HEK293 (cell line): ENCODE data around the gene TRDMT1.

Source experiments
- CTCF ChIA-PET: fragments of 350-600 bp; formaldehyde crosslinking; extraction: SDS; loops from one replicate; lab custom pipeline; 2021; ENCODE audit warnings: antibody characterized with exemption; lab: Yijun Ruan, JAX
- POLR2A ChIA-PET: fragments of 300-600 bp; formaldehyde crosslinking; extraction: SDS; loops from one replicate; lab custom pipeline; 2020; ENCODE audit warnings: antibody characterized with exemption, inconsistent platforms; lab: Yijun Ruan, JAX
- H3K27ac ChIP-seq: fragments of 200-500 bp; sonication (Bioruptor generic); 2 replicates; pipeline ENCODE4 v1.5.1; 2014; ENCODE audit warnings: low read depth, low read length, control low read depth, inconsistent platforms; ENCODE audit errors: extremely low read depth
- H3K36me3 ChIP-seq, 2 experiments: fragments of 200-500 bp in 1 of 2; sonication (Bioruptor generic) in 1 of 2; 1 replicate in 1 of 2; 2 replicates in 1 of 2; pipeline ENCODE4 v1.5.1; 2014 to 2017; ENCODE audit warnings: inconsistent platforms in 2 of 2, low read length in 2 of 2; ENCODE audit not compliant: control insufficient read depth in 2 of 2, insufficient read depth in 1 of 2
- H3K4me1 ChIP-seq: fragments of 200-500 bp; sonication (Bioruptor generic); 2 replicates; pipeline ENCODE4 v1.5.1; 2014; ENCODE audit warnings: mild to moderate bottlenecking, low read length, inconsistent platforms; ENCODE audit not compliant: control insufficient read depth, insufficient read depth
- H3K4me3 ChIP-seq: 2 replicates; pipeline ENCODE4 v1.5.1; 2011; ENCODE audit warnings: low read depth, mild to moderate bottlenecking, control low read depth, low read length, moderate library complexity
- H3K9me3 ChIP-seq: fragments of 200-500 bp; sonication (Bioruptor generic); 2 replicates; pipeline ENCODE4 v1.5.1; 2014; ENCODE audit warnings: low read depth, low read length, inconsistent platforms; ENCODE audit not compliant: control insufficient read depth, insufficient read depth
- ZBTB21 ChIP-seq: fragments of 450-650 bp; formaldehyde crosslinking; IDR thresholded peaks from 2 replicates; pipeline ENCODE4 v1.5.1; 2017; ENCODE audit warnings: missing biosample characterization, missing genetic modification characterization
- ZNF114 ChIP-seq: fragments of 450-650 bp; formaldehyde crosslinking; IDR thresholded peaks from 2 replicates; pipeline ENCODE4 v1.5.0; 2017; ENCODE audit warnings: missing biosample characterization, missing genetic modification characterization
- ZNF132 ChIP-seq: fragments of 450-650 bp; formaldehyde crosslinking; IDR thresholded peaks from 2 replicates; pipeline ENCODE4 v1.5.1; 2017; ENCODE audit warnings: missing biosample characterization, missing genetic modification characterization, borderline replicate concordance
- ZNF146 ChIP-seq: fragments of 450-650 bp; formaldehyde crosslinking; IDR thresholded peaks from 2 replicates; pipeline ENCODE4 v1.5.1; 2016; ENCODE audit warnings: missing biosample characterization, missing genetic modification characterization
- ZNF155 ChIP-seq: fragments of 450-650 bp; formaldehyde crosslinking; IDR thresholded peaks from 2 replicates; pipeline ENCODE4 v1.5.1; 2016; ENCODE audit warnings: missing biosample characterization, missing genetic modification characterization
- ZNF394 ChIP-seq: fragments of 450-650 bp; formaldehyde crosslinking; IDR thresholded peaks from 2 replicates; pipeline ENCODE4 v1.5.1; 2016; ENCODE audit warnings: missing biosample characterization, missing genetic modification characterization, mild to moderate bottlenecking, moderate library complexity, borderline replicate concordance
- ZNF416 ChIP-seq: fragments of 450-650 bp; formaldehyde crosslinking; IDR thresholded peaks from 2 replicates; pipeline ENCODE4 v1.5.1; 2016; ENCODE audit warnings: missing biosample characterization, missing genetic modification characterization
- ZNF513 ChIP-seq: fragments of 450-650 bp; IDR thresholded peaks from 2 replicates; pipeline ENCODE4 v1.5.1; 2018; ENCODE audit warnings: missing biosample characterization, missing genetic modification characterization
- TF ChIP-seq, protein P1 (sequence below): fragments of 450-650 bp; formaldehyde crosslinking; IDR thresholded peaks from 2 replicates; pipeline ENCODE4 v1.5.1; 2016; ENCODE audit warnings: missing biosample characterization, missing genetic modification characterization
- TF ChIP-seq, protein P2 (sequence below): fragments of 450-650 bp; formaldehyde crosslinking; conservative IDR thresholded peaks from 2 replicates; pipeline ENCODE4 v1.5.1; 2016; ENCODE audit warnings: low read depth, missing biosample characterization, missing genetic modification characterization
- TF ChIP-seq, protein P3 (sequence below): IDR thresholded peaks from 2 replicates; pipeline ENCODE4 v1.6.1; 2011; ENCODE audit warnings: mild to moderate bottlenecking, low read depth, low read length, borderline replicate concordance

The TRDMT1 gene

GRCh38 chr10:17101910-17102266, 99.6 kb downstream of the TRDMT1 start:
- ChIA-PET POLR2A (no interaction called here), CTCF (no interaction called here)
- Histone ChIP-seq H3K36me3 (no peaks in the 10 kb centered on the region), H3K4me3 (no peak overlapping the region), H3K27ac (no peak overlapping the region), H3K9me3 (no peaks in the 10 kb centered on the region), H3K4me1 (peaks cover 4% of the 10 kb centered on the region; the same call in 1 of the 2 replicates)
- TF ChIP-seq ZNF394 (tag by site-specific recombination): peak; percentile 47; the same call in 1 of the 2 replicates
- no peak for TF ChIP-seq ZNF155 (tag by site-specific recombination)
- TF ChIP-seq, protein P1, sequence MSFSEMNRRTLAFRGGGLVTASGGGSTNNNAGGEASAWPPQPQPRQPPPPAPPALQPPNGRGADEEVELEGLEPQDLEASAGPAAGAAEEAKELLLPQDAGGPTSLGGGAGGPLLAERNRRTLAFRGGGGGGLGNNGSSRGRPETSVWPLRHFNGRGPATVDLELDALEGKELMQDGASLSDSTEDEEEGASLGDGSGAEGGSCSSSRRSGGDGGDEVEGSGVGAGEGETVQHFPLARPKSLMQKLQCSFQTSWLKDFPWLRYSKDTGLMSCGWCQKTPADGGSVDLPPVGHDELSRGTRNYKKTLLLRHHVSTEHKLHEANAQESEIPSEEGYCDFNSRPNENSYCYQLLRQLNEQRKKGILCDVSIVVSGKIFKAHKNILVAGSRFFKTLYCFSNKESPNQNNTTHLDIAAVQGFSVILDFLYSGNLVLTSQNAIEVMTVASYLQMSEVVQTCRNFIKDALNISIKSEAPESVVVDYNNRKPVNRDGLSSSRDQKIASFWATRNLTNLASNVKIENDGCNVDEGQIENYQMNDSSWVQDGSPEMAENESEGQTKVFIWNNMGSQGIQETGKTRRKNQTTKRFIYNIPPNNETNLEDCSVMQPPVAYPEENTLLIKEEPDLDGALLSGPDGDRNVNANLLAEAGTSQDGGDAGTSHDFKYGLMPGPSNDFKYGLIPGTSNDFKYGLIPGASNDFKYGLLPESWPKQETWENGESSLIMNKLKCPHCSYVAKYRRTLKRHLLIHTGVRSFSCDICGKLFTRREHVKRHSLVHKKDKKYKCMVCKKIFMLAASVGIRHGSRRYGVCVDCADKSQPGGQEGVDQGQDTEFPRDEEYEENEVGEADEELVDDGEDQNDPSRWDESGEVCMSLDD (tag by site-specific recombination): no peak
- no peak for TF ChIP-seq ZBTB21 (tag by site-specific recombination)
- TF ChIP-seq ZNF114 (tag by site-specific recombination): no peak
- TF ChIP-seq, protein P2, sequence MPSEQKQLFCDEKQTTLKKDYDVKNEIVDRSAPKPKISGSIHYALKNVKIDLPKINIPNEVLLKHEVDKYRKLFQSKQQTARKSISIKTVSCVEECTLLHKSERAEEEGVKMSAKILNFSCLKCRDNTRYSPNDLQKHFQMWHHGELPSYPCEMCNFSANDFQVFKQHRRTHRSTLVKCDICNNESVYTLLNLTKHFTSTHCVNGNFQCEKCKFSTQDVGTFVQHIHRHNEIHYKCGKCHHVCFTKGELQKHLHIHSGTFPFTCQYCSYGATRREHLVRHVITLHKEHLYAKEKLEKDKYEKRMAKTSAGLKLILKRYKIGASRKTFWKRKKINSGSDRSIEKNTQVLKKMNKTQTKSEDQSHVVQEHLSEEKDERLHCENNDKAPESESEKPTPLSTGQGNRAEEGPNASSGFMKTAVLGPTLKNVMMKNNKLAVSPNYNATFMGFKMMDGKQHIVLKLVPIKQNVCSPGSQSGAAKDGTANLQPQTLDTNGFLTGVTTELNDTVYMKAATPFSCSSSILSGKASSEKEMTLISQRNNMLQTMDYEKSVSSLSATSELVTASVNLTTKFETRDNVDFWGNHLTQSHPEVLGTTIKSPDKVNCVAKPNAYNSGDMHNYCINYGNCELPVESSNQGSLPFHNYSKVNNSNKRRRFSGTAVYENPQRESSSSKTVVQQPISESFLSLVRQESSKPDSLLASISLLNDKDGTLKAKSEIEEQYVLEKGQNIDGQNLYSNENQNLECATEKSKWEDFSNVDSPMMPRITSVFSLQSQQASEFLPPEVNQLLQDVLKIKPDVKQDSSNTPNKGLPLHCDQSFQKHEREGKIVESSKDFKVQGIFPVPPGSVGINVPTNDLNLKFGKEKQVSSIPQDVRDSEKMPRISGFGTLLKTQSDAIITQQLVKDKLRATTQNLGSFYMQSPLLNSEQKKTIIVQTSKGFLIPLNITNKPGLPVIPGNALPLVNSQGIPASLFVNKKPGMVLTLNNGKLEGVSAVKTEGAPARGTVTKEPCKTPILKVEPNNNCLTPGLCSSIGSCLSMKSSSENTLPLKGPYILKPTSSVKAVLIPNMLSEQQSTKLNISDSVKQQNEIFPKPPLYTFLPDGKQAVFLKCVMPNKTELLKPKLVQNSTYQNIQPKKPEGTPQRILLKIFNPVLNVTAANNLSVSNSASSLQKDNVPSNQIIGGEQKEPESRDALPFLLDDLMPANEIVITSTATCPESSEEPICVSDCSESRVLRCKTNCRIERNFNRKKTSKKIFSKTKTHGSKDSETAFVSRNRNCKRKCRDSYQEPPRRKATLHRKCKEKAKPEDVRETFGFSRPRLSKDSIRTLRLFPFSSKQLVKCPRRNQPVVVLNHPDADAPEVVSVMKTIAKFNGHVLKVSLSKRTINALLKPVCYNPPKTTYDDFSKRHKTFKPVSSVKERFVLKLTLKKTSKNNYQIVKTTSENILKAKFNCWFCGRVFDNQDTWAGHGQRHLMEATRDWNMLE: 0 out of 2 replicates have a peak, but pooled peaks have one; percentile 26

DNA sequence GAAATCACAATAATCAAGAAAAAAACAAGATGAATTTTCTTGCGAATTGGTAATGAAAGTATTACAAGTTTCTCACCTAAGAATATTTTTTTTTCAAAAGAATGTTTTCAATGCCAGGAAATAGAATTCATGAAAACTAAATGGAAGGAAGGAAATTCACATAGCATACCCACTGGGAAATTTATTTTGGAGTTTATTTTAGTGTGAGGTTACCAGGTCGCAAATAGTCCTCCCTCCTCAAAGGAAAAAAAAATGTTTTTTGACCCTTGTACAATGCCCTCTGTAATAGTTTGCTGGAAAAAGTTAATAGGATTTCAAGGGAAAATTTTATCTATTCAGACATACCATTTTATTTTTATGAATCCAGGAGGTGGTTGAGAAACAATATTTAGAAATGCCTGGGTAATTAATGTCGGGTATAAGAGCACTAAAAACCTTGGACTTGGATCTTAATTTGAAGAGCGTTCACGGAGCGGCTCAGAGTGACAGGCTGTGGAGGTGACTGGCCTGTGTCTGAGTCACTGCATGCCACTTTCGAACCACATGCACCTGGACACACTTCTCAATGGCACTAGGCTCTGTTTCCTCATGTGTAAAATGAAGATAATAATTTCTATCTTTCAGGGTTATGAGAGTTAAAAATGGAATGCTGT, 100.1 kb downstream of the TRDMT1 start:
- Histone ChIP-seq H3K4me3 (no peak overlapping the region), H3K27ac (no peak overlapping the region), H3K36me3 (no peaks in the 10 kb centered on the region), H3K4me1 (peaks cover 4% of the 10 kb centered on the region; the same call in 1 of the 2 replicates), H3K9me3 (no peaks in the 10 kb centered on the region)
- ChIA-PET CTCF (no interaction called here), POLR2A (no interaction called here)
- TF ChIP-seq ZNF146 (tag by site-specific recombination) (no peak), ZNF513 (tag by site-specific recombination) (no peak), ZNF416 (no peak), ZNF132 (tag by site-specific recombination) (no peak)
- TF ChIP-seq, protein P3, sequence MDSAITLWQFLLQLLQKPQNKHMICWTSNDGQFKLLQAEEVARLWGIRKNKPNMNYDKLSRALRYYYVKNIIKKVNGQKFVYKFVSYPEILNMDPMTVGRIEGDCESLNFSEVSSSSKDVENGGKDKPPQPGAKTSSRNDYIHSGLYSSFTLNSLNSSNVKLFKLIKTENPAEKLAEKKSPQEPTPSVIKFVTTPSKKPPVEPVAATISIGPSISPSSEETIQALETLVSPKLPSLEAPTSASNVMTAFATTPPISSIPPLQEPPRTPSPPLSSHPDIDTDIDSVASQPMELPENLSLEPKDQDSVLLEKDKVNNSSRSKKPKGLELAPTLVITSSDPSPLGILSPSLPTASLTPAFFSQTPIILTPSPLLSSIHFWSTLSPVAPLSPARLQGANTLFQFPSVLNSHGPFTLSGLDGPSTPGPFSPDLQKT: no peak
